Measurements from ENCODE around the gene KCNJ10. TPM values are rescaled to one million over a fixed set of nuclear protein-coding genes. Genes with fewer than 3 reads are reported as not detected.

Gene KCNJ10
- total RNA-seq, 1 donor from 2014 or later: 0.41 TPM

DNA sequence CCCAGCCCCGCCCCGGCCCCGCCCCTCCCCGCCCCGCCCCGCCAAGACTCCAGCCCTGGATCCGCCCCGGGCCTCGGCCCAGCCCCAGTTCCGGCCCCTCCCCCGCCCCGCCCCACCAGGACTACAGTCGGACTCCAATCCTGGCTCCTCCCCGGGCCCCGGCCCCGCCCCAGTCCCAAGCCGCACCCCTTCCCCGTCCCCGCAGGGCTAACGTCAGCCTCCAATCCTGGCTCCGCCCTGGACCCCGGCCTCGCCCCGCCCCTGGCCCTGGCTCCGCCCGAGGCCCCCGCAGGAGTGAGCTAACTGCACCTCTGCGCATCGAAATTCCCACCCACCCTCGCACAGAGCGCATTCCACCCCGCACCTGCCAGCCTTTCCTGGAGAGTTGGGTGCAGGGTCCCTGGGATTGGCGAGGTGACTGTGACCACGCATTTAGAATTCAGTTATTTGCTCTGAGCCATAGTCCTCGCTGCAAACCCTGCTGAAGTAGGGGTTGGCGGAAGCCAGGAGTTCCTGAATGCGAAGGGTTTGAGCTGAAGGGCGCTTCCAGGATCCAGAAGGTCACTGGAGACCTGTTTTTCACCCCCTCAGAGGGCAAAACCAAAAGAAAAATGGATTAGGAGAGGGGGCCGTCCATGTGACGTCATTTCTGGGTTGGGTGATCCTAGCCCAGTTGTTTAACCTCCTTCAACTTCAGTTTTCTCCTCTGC is 29.0 kb upstream of the KCNJ10 start:
- peak; percentile 98 for DNase-seq

- DNase-seq: peak; percentile 93
Measured at GRCh38 chr1:160097911-160098851, 28.2 kb upstream of the KCNJ10 start, which contains the start of gene IGSF8. TSS of gene IGSF8 (minus strand) at chr1:160098619. CDS start at chr1:160098472, 147 bp downstream.

DNA sequence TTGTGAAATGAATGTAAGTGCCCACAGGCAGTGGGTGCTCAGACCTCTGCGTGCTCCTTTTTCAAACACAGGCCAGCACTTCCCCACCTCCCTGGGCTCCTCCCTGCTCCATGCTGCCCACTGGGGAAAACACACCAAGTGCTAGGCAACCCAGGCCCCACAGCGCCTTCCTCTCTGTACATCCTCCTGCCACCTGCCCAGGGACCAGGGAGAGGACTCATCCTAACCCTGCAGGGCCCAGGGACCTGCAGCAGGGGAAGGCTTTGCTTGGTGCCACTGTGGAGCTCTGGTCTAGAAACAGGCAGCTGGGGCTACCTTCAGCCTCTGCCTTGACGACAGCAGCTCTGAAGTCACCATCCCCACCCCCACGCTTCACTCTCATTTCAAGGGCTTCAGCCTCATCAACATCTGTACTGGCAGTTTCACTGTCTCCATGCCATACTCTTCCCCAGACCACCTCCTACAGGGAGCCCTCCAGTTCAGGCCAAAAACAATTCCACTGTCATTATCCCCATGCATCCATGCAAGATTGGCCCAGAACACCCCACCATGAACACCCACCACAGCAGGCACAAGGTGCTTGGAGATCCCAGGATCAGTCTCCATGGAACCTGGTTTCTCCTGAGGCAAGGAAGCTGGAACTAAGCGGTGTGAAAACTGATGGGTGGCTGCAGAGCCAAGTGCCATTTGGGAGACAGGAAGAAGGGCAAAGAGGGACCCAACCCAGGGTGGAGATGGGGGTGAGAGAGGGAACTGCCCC is 27.4 kb upstream of the KCNJ10 start:
- no peak for DNase-seq

DNA sequence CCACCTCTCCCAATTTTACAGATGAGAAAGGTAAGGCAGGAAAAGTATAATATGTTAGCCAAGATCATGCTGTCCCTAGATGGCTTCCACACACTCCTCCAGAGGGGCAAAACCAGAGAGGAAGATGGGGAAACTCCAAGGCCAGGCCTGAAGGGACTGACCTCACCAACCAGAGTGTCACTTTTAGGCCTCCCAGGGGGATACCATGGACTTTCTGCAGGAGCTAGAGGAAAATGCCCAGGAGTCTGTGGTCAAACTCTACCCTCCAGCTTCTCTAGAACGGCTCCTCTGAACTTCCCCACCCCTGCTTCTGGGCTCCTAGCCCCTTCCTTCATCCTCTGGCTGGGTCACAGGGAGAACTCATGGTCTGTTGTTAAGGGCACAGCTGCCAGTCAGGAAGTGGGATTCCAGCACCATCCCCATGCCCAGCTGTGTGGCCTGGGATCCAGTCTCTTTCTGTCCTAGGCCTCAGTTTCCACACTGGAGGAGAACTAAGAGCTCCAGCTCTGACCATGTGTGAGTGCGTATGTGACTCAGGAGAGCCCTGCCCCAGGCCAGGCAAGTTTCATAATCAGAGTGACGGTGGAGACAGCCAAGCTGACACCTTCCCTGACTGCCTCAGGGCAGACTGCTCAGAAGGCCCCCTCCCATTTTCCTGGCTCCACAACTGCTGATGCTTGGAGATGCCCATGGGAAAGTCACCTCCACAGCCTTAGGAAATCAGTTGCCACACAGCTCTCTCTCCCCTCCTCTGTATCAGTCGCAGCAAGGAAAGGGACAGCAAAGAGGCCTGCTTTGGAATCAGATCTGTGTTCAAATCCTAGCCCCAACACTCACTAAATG is 26.5 kb upstream of the KCNJ10 start:
- no peak for DNase-seq

DNA sequence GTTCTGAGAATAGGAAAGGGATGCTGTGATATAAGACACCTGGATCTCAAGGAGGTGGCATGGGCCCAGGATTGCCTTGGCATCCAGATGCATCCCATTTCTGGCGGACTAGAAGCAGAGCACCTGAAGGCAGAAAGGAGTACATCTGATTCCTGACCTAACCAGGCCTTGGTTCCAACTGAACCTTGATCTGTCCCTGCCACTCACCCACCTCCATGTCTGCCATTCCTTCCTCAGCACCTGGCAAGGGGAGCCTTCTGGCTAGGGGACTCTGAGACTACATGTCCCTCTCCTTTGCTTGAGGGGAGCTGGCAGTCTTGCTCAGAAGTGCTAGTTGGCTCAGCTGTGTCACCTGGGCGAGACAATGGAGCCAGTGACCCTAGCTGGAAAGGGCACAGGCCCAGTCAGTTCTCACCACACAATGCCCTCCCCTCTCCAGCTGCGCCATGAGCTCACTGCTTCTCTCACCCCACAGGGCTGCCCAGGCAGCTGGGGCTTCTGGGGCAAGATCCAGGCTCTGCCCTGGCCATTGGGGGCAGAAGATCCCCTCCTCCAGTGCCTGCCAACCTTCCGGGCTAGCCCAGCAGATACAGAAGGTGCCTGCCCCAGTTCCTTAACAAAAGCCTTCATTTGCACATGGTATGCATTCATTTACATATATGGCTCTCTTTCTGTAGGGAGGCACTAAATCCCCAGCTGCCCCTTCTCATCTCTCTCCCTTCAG is 25.6 kb upstream of the KCNJ10 start:
- no peak for DNase-seq

GRCh38 chr1:160094806-160095205 is 24.8 kb upstream of the KCNJ10 start:
- no peak for DNase-seq

GRCh38 chr1:160094291-160094625 is 24.3 kb upstream of the KCNJ10 start:
- DNase-seq: no peak

- no peak for DNase-seq
Measured at GRCh38 chr1:160093624-160094290, 23.8 kb upstream of the KCNJ10 start.

GRCh38 chr1:160093069-160093395 is 23.1 kb upstream of the KCNJ10 start:
- DNase-seq: no peak

- DNase-seq: no peak
Measured at GRCh38 chr1:160092366-160093068, 22.6 kb upstream of the KCNJ10 start.

DNA sequence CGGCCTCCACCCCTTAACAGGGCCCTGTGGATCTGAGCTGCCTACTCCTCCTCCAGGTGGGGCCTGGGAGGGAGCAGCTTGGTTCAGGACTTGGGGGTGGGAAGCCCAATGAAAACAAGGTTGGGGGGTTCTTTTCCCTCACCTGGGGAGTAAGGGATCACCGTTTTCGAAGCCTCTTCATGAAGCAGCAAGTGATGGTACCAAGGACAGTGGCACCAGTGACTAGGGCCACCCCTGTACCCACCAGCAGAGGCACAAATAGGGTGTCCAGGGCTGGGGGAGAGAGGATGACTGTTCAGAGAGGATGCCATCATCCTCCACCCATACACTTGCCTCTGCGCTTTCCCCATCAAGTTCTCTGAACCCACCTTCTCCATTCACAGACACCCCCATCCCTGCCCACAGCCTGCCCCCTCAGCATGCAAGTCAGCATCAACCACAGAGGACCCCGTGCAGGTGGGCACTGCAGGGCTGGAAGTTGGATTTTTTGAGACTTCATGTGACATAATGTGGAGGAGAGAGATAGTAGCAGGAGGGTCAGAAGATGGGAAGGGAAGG is 21.8 kb upstream of the KCNJ10 start:
- DNase-seq: no peak

- no peak for DNase-seq
Measured at GRCh38 chr1:160090760-160091159, 20.8 kb upstream of the KCNJ10 start.

DNA sequence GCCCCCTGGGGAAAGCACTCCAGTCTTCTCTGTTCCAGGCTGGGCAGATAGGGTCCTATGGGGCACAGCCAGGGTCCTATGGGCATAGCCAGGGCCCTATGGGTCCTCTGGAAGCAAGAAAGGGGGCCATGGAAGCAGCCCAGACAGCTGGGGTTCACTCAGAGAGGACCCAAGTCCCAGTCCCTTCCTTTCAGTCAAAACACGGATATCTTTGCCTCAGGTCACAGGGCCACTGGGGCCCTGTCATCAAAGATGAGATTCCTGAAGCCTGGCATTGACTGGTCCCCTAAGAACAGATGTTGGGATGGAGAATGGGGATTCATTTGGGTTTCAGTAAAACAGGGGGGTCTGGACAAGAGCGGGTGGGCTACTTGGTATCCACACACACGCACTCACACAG is 19.9 kb upstream of the KCNJ10 start:
- no peak for DNase-seq

DNA sequence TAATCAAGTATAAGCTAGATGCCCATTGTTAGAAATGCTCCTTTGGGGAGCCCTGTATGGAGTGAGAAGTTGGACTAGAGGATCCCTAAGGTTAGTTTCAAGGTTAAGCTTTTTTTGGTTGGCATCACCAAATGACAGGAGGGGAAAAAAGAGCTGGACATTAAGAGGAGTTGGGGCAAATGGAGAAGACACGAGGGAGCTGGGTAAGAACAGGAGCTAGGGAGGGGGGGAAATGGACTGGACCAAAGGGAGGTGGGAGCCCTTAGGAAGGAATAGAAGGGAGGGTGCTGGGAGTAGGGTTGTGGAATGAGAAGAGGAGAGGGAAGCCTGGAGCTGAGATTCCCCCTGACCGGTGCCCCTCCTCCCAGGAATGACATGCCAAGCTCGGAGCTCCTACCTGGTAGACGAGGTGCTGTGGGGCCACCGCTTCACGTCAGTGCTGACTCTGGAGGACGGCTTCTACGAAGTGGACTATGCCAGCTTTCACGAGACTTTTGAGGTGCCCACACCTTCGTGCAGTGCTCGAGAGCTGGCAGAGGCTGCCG is 17.2 kb upstream of the KCNJ10 start:
- DNase-seq: no peak

DNA sequence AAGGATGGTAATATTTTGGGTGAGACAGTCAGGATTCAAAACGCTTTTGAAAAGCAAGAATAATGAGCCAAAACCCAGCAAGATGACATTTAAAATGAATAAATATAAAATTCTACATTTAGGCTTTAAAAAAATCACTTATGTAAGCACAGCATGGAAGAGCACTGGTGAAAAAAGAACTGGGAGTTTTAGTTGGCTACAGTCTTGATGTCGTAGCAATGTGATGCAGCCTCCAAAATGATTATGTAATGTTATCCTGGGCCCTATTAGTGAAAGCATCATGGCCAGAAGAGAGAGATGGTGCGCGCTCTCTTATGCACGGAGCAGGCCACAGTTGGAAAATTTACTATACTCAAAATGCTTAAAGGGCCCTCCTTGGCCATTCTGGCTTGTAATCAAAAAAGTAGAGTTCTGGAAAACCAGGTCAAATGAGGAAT is 16.5 kb upstream of the KCNJ10 start:
- DNase-seq: no peak

- DNase-seq: peak; percentile 89
Measured at GRCh38 chr1:160085686-160086455, 15.9 kb upstream of the KCNJ10 start.

- DNase-seq: no peak
Measured at GRCh38 chr1:160084771-160085321, 14.9 kb upstream of the KCNJ10 start.
